Neural progenitor cell (in vitro differentiated cells): ENCODE measurements around the gene INSR.

Experiments
- EZH2phosphoT487 ChIP-seq: fragments of 200-600 bp; sonication (generic); IDR thresholded peaks from 2 replicates; pipeline ENCODE4 v1.6.1; 2017; ENCODE audit warnings: antibody characterized with exemption
- TF ChIP-seq, protein P1 (sequence below): fragments of 200-600 bp; sonication (generic); IDR thresholded peaks from 2 replicates; pipeline ENCODE4 v1.5.1; 2017; ENCODE audit warnings: antibody characterized with exemption, mild to moderate bottlenecking

DNA sequence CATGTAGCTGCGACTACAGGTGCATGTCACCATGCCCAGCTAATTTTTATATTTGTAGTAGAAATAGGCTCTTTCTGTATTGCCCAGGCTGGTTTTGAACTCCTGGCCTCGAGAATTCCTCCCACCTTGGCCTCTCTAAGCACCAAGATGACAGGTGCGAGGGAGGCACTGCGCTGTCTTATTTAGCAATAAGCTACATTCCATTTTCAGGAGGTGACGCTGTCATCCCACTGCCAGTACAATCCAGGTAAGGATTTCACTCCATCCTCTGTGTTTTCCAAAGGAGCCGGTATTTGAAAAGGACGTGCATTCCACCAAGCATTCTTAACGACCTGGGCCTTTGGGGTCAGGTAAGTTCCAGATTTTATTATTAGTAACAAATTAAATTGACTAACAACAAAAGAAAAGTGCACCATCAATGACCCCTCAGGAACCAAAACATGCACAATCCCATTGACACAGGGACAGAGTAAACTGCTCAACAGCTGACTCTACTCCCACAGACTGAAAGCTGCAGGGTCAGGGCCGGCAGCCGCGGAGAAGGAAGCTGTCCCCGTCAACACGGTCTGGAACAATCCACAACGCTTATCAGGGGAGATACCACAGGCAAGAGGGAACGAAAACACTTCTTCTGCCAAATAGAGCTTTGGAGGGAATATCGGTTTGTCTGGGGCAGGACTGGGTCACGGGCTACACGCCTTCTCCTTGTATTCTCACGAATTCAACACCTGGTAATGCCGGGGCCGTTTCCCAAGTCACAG is 82.8 kb downstream of the INSR start:
- TF ChIP-seq, protein P1, sequence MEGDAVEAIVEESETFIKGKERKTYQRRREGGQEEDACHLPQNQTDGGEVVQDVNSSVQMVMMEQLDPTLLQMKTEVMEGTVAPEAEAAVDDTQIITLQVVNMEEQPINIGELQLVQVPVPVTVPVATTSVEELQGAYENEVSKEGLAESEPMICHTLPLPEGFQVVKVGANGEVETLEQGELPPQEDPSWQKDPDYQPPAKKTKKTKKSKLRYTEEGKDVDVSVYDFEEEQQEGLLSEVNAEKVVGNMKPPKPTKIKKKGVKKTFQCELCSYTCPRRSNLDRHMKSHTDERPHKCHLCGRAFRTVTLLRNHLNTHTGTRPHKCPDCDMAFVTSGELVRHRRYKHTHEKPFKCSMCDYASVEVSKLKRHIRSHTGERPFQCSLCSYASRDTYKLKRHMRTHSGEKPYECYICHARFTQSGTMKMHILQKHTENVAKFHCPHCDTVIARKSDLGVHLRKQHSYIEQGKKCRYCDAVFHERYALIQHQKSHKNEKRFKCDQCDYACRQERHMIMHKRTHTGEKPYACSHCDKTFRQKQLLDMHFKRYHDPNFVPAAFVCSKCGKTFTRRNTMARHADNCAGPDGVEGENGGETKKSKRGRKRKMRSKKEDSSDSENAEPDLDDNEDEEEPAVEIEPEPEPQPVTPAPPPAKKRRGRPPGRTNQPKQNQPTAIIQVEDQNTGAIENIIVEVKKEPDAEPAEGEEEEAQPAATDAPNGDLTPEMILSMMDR, result no peak
- no peak for TF ChIP-seq EZH2phosphoT487
